ENCODE results near the gene TTC22.

The TTC22 gene

DNA sequence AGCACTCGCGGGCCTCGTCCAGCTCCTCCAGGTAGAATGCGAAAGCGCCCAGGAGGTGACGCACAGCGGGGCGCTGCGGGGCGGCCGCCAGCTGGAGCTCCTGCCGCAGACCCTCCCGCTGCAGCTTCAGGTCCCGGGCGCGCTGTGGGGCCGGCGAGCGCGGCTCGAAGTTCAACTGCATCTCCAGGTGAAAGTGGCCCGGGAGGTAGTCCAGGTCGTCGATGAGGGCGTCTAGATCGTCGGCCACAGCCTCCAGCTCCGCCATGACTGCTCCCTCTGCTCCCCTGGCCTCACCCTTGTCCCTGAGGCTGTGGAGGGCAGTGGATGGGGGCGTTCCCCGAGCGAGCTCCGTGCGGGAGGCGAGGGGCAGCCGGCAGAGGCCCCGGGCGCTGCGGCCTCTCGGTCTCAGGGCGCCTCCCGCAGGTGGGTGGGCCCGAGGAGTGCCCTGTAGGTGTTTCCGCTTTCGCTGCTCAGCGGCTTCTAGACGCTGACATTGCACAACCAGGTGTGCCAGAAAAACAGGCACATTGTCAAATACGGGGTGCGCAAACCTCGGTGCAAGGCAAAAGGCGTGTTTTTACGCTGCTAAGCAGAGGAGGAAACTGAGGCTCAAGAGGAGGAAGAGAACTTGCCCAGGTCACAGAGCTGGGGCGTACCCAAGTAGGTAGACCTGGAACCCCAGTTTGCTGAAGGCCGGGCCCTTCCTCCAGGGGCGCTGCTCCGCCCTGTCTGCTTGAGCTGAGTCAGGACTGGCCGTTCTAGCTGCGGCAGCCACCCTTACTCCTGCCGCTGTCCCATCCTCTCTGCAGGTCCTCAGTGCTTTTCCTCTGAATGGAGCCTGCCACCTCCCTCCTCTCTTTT lies at the start of gene TTC22:
TTC22 (minus strand) TSS at position 425 of the 861 bp plus-strand sequence; CDS start at position 265, 160 bp downstream.
- peak; percentile 80 for DNase-seq

DNA sequence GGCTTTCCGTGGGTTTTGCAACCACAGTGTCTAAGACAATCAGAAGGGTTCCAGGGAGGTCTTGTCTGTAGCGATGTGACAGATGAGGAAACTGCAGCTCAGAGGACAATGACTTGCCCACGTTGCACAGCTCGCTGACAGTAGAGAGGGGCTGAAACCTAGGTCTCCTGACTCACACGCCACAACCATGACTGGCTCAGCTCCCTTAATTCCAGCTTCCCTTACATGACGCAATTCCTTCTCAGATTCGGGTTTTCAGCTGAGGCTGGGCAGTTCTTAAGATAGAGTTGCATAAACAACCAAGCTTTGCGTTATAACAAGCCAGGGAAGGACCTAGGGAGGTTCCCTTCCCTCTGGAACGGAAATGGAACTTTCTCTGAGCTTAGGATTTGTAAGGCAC lies 49.6 kb upstream of the TTC22 start:
- DNase-seq, result no peak

DNA sequence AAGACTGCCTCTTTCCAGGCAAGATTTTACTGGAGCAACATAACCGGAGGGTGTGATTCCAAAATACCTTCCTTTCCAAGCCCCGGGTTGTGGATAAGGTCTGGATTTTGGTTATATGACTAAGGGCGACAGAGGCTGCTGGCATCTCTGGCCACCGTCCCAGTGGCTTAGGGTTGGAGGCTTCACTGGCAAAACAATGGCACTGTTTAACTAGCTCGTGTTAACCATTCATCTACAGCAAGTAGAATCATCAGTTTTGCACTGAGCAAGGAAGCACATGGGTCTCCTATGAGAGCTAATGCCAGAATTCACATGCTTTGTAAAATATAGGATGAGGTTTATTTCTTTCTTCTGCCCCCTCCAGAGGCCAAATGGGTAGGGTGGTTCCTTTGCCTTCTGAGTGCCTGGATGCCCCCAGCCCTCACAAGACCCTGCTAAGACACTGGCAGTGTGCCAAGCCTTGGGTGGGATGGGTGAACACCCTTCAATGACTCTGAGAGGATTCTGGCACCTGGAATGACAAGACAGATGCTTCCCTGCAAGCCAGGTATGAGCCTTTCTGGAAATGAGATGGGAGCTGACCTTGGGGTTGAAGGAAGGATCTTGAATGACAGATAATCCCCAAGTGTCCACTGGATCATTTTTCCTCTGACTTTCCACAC lies 49.1 kb upstream of the TTC22 start:
- DNase-seq, result no peak

DNA sequence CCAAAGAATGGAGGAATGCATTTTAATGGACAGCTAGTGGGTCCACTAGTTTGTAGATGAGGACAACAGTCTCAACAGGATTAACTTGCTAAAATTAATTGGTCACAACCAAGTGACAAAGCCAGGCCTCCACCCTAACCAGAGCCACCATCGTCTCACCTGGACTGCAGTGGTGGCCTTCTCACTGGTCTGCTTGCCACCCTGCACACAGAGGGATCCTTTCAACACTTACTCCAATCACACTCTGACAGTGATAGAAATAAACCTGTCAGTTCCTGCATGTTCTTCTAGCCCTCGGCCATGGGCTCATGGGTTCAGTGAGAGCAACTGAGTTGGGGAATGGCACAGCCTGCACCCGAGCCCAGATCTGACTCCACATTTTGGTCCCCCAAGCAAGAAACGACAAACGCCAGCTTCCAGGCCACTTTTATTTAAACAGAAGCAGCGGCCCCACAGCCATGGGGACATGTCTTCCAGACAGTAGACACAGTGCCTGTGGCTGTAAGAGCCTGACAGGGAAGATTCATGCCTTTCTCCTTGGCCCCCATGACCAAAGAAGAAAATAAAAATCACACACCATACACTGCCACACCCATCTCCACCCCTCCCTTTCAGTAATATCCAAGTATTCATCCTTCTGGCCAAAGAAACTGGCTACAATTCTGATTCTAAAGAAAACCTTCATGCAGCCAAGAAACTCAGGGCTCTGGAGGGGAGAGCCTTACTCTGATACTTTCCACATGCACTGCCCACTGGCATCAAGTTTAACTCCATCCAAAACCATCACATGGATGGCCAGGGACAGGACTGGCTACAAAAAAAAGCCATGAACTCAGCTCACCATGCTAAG lies 48.3 kb upstream of the TTC22 start:
- DNase-seq, result no peak

DNA sequence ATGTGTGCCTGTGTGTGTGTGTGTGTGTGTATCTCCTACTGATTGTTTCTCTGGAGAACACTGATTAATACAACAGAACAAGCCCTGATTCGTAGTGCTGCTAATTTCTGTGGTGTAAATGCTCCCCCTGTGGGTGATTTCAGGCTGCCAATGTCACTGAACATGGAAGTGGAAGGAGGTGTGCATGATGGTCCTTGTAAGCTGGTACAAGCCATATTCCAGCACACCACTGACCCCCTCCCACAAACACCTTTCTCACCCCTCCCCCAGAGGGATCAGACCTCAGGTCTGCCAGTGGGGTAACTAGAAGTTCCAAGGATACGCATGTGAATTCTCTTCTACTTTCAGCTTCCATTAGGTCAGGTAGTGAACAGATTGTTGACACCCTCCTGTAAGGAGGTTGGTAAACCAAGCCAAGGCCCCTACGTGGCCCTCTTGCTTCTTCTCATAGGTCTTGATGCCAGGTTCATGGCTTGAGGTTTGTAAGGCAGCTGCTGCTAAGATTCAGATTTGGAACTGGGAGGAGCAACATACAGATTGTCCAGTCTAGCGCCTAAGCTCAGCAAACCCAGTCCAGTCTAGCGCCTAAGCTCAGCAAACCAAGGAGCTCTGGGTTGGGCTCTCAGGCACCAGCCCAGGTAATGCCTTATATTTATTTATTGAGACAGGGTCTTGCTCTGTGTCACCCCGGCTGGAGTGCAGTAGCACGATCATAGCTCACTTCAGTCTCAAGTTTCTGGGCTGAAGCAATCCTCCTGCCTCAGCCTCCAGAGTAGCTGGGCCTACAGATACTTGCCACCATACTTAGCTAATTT lies 47.2 kb upstream of the TTC22 start:
- no peak for DNase-seq

DNA sequence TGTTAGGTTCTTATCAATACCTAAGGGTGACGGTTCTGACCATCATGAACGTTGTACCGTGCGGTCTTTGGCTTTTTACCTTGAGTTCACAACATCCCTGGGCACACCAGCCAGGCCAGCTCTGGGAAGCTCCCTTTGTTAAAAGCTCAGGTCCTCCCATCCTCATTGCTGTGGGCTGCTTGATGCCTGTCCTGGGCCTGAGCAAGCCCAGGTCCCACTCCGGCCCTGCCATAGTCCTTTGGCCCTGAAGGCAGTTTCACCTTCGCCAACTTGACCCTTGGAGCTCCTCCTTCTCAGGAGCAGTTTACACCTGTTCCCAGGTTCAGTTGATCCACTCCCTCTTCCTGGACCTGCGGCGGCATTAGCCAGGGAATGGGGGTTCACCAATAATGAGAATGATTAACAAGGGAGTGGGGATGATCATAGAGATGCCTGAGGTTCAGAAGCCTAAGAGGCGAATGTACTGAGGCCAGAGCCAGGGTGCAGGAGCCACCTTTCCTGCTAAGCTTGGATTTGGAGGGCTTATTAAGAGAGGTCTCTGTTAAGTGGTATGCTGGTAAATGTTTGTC lies 45.7 kb upstream of the TTC22 start:
- no peak for DNase-seq

DNA sequence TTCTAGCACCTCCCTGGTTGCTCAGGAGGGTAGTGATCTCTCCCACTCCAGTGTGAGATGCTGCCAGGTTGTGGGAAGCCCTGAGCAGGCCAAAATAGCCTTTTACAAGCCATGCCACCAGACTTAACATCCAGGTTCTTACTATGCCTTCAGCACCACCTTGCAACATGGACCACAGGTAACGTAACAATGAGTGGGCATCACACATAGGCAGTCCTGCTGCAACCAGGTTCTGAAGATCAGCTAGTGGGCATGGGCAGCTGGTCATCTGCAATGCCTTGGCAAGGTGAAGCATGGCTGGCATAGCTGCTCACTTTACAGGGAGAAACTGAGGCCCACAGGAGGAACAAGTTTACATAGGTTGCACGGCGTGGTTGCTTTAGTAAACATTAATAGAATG lies 45.2 kb upstream of the TTC22 start:
- DNase-seq, result no peak

DNA sequence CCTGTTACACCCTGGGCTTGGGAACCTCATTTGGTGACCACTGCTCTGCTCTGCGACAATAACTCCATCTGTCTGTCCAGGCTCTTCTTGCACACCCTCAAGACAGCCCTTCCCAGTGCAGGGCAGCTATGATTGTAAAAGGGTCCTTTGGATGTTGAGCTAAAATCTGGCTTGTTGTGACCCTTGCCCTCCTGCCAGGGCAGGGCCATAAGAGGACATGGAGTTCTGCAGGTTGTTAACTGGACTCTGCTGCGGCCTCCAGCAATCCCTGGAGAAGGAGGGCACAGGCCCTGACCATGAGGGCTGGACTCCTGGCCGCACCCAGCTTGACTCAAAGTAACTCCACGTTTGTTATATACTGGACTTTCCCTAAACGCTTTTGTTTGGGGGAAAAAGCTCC lies 44.6 kb upstream of the TTC22 start:
- DNase-seq, result no peak

DNA sequence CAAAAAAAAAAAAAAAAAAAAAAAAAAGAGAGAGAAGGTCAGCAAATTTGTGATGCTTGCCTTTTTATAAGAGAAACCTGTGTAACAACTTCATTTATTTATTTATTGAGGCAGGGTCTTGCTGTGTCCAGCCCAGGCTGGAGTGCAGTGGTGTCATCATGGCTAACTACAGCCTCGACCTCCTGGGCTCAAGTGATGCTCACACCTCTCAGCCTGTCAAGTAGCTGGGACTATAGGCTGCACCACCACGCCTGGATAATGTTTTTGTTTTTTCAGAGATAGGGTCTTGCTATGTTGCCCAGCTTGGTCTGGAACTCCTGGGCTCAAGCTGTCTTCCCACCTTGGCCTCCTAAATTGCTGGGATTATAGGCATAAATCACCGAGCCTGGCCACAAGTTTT lies 43.4 kb upstream of the TTC22 start:
- DNase-seq, result no peak

DNA sequence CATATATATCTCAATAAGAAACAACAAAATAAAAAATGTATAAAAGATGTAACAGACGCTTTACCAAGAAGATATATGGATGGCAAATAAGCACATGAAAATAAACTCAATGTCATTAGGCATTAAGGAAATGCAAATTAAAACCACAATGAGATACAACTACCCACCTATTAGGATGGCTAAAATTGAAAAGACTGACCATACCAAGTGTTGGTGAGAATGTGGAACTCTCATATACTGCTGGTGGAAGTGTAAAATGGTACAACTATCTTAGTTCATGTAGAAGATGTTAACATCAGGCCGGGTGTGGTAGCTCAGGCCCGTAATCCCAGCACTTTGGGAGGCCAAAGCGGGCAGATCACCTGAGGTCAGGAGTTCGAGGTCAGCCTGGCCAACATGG lies 42.3 kb upstream of the TTC22 start:
- DNase-seq, result no peak

DNA sequence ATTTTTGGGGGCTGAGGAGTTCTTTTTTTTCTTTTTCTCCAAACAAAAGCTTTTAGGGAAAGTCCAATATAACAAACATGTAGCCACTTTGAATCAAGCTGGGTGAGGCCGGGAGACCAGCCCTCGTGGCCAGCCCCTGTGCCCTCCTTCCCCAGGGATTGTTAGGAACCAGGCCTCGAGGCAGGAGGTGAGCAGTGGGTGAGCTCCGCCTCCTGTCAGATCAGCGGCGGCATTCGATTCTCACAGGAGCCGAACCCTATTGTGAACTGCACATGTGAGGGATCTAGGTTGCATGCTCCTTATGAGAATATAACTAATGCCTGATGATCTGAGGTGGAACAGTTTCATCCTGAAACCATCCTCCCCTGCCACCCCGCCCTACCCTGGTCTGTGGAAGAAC lies 41.8 kb upstream of the TTC22 start:
- DNase-seq, result no peak

DNA sequence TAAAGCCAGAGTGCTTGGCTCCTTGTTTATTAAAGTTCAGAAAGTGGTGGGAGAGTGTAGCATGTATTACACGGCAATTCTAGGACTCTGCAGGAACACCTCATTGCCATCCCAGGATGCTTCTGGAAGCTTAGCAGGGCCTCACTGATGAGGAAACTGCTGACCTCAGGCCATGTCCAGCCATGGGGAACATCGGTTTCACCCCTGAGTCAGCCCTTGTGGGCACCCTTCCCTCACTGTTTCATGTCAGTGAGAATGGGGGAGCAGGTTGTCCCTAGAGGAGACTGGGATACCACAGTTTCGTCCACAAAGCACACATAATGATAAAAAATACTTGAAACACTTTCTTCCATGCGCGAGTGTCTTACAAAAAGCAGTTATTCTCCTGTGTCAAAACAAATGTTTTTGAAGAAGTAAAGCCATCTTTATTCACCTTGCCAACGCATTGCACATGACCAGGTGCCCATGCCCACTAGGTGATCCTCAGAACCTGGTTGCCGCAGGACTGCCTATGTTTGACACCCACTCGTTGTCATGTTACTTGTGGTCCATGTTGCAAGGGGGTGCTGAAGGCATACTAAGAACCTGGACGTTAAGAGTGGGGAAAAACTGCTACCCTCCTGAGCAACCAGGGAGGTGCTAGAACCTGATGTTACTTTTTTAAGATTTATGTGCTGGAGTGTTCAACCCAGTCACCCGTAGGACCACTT lies 41.2 kb upstream of the TTC22 start:
- no peak for DNase-seq

DNA sequence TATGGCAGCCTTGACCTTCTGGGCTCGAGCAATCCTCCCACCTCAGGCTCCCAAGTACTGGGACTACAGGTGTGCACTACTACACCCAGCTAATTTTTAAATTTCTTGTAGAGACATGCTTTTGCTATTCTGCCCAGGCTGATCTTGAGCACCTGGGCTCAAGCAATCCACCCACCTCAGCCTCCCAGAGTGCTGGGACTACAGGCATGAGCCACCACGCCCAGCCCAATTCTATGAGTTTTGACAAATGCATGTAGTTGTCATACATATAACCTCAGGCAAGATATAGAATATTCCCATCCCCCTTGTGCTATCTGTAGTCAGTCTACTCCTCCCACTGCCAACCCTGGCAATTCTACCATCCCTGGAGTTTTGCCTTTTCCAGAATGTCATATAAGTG lies 38.7 kb upstream of the TTC22 start:
- DNase-seq, result no peak

DNA sequence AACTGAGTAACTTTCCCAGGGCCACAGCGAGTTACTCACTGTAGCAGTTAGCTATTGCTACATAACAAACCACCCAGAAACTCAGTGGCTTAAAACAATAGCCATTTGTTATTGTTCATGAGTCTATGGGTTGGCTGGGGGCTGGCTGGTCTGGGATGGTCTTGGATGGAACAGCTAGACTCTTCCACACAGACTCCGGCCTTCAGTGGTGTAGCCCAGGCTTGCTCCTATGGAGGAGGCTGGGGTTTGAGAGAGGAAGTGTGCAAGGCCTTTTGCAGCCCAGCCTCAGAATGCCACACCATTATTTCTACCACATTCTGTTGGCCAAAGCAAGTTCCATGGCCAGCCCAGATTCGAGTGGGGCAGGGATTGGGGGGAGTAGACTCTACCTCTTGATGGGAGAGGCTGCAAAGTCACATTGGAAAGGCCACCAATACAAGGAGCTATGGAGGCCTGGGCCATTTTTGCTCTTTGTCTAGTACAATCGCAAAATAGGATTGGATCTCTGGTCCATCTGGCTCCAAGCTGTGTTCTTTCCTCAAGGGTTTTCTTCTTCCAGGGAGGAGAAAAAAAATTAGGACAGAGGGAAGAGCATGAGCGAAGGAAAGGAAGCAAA lies 37.5 kb upstream of the TTC22 start:
- DNase-seq, result no peak

DNA sequence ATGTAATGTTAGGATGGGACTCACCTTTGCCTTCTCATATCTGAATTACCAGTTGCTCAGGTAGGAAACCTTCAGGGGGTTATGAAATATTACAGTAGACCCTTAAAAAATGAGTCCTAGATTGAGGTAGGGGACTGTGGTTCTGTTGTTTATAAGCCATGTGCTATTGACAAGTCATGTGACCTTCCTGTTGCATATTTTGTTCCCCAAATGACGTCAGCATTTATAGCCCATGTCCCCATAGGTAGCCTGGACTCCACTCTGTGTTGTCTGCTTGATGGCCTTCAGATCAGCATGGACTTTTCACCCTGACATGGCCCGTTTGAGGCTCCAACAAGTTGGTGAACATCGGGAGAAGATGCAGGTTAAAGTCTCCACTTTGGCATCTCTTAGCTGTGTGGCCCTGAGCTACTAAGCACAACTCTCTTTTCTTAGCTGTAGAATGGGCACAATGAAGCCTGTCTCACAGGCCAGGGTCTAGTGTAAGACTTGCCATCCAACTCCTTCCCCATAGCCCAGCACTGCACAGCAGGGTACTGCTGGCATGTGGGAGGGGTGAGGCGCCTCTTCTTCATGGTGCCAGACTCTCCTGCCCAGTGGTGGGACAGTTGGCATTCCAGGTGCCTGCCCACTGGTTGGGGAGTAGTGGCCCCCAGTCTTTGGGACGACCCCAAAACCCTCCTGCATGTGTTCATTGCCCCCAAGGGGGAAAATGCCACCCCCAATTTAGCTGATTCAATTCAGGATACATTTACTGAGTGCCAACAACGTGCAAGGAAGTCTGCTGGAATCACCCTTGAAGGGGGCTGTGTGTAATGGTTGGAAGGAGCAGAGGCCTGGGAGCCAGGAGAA lies 36.1 kb upstream of the TTC22 start:
- DNase-seq, result no peak

DNA sequence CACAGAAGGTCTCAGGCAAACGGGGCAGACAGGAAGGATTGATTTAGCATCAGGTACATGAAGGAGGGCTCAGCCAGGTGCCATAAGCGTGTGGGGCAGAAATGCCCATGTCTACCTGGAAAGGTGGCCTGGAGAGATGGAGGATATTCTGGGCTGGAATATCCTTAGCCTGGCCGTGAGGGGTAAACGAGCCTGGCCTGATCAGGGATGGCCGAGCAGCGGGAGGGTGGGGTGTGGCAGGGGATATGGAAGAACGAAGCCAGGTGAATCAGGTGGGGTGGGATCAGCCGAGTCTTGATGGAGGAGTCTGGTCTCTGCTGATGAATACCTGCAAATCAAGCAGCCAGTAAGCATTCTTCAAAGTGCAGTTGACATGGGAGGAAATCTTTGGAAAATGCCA lies 35.5 kb upstream of the TTC22 start:
- DNase-seq, result no peak

DNA sequence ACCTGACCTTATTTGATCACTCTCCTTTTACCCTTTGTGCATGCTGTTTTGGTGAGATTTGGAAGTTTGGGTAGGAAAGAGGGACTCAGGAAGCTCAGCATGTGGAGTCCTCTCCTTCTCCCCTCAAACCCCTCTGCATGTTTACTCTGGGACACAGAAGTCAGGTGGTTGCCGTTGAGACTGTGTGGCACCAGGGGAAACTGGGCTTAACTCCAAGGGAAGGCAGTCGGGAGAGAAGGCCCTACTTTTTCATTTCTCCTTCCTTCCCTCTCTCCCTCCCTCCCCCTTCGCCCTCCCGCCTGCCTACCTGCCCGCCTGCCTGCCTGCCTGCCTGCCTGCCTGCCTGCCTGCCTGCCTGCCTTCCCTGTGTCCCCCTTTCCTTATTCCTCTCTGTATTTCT lies 34.8 kb upstream of the TTC22 start:
- no peak for DNase-seq

DNA sequence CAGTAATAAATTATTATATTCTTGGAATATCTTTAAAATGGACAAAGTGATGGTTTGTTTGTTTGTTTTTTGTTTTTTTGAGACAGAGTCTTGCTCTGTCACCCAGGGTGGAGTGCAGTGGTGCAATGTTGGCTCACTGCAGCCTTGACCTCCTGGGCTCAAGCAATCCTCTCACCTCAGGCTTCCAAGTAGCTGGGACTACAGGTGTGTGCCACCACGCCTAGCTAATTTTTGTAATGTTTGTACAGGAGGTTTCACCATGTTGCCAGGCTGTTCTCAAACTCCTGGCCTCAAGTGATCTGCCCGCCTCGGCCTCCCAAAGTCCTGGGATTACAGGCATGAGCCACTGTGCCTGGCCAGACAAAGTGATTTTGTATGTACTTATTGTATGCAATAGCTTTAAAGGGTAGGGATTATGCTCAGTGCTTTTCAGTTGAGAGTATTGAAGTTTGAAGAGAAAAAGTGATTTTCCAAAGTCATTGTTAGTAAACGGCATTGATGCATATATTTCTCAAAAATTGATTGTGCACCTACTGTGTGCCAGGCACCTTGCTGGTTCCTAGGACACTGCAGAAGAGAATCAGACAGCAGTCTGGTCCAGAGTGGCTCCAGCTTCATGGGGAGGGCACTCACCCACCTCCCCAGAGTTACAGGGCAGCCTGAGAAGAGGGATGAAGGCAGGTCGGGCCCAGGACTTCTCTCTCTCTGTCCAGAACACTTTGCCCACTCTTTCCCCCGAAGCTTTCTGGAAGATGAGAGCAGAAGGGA lies 34.2 kb upstream of the TTC22 start:
- DNase-seq, result no peak

DNA sequence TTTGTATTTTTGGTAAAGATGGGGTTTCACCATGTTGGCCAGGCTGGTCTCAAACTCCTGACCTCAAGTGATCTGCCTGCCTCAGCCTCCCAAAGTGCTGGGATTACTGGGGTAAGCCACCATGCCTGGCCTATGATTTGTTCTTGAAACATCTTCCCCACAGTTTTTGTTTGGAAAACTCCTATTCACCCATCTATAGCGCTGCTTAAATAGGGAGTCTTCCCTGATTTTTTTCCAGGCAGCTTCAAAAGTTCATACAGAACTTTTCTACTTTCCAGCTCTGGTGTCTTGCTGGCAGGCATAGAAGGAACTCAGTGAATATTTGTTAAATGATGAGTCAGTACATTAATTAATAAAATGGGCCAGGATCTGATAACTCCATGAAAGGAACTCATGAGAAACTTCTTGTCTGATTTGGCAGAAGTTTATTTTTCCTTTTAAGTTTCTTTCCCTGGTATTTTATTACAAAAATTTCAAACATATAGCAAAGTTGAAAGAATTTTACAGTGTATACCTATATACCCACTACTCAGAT lies 33.0 kb upstream of the TTC22 start:
- no peak for DNase-seq

All from hematopoietic multipotent progenitor cell treated with erythropoietin and hydrocortisone succinate and interleukin-3 and kit ligand, for 6 days (in vitro differentiated cells).